GM21576 (cell line): ENCODE data around the gene CSN2.
"Not testable (repeated sequence)": the region's sequence is repeated elsewhere in the genome, so short reads cannot be mapped to it uniquely, and the experiment has no call there.

Source experiments
- ATAC-seq: cut with Tn5 transposase; IDR thresholded peaks from one replicate; pipeline ENCODE4 v1.9.1; 2021; ENCODE audit warnings: mild to moderate bottlenecking, moderate library complexity; ENCODE audit not compliant: unreplicated experiment

CSN2 gene

DNA sequence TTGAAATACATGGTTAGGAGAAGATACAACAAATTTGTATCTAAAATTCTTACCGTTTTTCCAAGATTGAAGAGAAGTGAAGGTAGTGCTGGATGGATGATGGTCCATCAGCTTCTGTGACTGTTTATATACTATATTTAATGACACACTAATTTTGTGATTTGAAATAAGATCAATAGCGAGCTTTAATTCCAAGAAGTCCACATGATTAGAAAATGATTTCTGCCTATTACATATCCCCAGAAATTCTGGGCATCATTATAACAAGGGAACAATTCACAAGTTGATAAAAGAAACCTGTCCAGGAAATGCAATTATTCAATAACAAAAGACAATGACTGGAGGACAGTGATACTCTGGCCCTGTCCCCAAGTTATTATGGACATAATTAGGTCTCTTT lies at the start of gene CSN2:
Gene CSN2, minus strand, starts transcription at position 101 of the 400 bp plus-strand sequence. CDS start 4,733 bp downstream, outside the sequence.
- ATAC-seq: no peak

DNA sequence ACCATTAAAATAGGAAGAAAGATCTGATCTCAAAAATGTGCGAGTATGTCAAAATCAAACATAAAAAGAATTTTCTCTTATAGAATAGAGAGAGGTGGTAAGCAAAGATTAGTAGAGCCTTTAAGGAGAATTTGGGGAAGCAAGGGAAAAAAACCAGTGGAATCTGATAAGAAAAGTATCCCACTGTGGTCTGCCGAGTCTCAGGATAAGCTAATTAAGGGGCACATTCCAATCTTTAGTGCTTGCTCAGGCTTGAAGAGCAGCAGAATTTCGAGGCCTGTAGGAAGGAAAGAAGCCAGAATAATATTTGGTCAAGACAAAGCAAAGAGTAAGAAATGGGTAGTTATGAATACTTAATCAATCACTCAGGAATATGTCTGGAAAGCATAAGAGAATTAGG lies 43.2 kb upstream of the CSN2 start:
- ATAC-seq: no peak

DNA sequence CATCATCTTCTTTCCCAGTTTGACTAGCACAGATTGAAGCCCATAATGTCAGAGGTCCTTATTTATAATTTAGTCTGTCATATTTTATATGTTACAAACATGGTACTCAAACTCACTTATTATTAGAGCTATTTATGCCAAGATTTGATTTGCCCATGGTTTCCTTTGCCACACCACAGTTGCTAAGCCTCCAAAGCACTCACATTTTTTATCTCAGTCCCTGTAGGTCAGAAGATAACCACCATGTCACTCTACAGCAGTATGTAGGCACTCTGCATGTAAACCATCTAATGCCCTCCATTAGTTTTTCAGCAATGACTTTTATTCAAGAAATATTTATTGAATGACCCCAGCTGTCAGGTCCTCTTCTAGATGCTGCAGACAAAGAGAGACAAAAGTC lies 37.0 kb upstream of the CSN2 start:
- no peak for ATAC-seq

GRCh38 chr4:70000711-70001110 lies 35.2 kb upstream of the CSN2 start:
- ATAC-seq: no peak

- ATAC-seq: no peak
Measured at GRCh38 chr4:69999420-69999819, 33.9 kb upstream of the CSN2 start.

DNA sequence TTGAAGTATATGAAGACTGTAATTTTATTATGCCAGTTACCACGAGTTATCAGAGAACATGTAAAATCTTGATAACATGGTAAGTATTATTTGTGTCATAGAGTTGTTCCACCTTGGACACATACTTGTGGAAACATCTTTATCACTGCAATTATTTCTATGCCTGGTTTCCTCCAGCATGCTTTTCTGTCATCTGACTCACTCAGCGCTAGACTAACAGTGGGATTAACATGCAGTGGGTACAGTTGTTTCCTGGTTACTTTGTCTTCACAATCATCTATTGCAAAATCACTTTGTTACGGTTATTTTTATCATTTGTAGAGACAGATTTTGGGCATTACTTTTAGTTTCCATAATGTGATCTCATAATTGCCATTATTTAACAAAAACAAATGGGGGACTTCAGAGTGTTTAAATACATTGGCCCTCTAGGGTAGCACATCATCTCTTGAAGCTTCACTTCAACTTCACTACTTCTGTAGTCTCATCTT lies 30.0 kb upstream of the CSN2 start, which contains the start of gene STATH:
Gene STATH, plus strand, starts transcription at position 441 of the 491 bp plus-strand sequence. CDS start 2,472 bp downstream, outside the sequence.
- ATAC-seq: no peak

DNA sequence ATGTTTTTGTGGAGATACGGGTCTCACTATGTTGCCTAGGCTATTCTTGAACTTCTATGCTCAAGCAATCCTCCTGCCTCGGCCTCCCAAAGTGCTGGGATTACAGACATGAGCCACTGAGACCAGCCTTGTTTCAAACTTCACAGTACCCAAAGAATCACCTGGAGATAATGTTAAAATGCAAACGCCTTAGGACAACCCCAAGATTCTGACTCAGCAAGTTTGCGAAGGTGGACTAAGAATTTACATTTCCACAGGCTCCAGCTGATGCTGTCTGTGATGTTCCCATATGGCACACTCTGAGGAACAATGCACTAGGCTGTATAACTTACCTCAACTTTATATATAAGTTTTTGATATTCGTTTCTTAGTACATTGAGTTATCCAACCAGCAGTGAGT lies 29.3 kb upstream of the CSN2 start:
- no peak for ATAC-seq

- ATAC-seq: no peak
Measured at GRCh38 chr4:69991016-69991415, 25.5 kb upstream of the CSN2 start.

DNA sequence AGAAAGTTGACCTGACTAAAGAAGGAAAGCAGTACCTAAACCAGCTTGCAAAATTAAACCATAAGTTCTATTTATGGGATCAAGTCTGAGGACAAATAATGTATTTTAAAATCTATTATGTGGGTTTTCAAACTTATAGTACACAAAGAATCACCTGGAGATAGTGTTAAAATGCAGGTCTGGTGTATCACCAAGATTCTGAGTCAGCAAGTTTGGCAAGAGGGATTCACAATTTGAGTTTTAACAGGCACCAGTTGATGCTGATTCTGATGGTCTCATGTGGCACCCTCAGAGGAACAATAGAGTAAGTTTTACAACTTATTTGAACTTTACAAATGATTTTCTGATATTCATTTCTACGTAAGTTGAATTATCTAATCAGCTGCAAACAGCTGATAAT lies 21.1 kb upstream of the CSN2 start:
- ATAC-seq: no peak

DNA sequence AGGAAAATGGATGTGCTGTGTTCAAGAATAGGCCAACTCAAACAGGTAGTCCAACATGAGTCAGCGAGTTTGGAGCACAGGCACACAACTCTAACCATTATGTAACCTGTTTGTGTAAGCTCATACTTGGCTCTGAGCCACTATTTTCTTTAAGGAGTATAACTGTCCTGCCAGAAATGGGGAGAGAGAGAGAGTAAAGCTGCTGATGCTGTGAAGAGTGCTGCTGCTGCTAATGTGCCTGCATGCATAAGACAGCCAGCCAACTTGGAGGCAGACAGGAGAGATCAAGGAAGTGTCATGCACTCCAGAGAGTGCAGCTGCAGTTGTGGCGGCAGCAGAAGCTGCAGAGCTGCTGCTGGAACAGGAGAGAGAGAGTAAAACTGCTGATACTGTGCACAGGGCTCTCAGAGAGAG lies 18.5 kb upstream of the CSN2 start:
- peak; percentile 48 for ATAC-seq

GRCh38 chr4:69977582-69977981 lies 12.1 kb upstream of the CSN2 start:
- no peak for ATAC-seq

DNA sequence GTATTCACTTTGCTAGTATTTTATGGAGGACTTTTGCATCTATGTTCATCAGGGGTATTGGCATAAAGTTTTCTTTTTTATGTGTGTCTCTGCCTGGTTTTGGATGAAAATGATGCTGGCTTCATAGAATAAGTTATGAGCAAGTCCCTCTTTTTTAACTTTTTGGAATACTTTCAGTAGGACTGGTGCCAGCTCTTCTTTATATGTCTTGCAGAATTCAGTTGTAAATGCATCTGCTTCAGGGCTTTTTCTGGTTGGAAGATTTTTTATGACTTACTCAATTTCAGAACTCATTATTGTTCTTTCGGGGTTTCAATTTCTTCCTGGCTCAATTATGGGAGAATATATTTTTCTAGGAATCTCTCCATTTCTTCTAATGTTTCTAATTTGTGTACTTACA lies 9.1 kb upstream of the CSN2 start:
- ATAC-seq: no peak

- no peak for ATAC-seq
Measured at GRCh38 chr4:69970071-69970470, 4.5 kb upstream of the CSN2 start.

GRCh38 chr4:69957209-69957608 lies 8.3 kb downstream of the CSN2 start:
- ATAC-seq: no peak

DNA sequence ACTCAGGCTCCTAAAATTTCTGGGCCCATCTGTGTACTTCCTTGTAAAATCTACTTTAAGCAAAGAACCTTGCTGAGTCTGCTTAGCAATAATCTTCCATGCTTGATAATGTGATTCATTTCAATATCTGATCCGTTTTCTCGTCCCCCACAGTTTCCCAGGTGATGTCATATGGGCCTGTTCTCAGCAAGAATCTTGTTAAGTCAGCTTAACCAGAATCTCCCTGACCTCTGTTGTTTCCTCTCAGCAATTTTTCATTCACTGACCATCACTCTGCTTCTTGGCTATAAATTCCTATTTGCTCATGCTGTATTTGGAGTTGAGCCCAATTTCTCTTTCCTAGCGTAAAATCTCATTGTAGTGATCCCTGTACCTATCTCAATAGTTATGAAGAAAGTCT lies 13.9 kb downstream of the CSN2 start:
- ATAC-seq: no peak

- no peak for ATAC-seq
Measured at GRCh38 chr4:69936566-69936965, 29.0 kb downstream of the CSN2 start.

DNA sequence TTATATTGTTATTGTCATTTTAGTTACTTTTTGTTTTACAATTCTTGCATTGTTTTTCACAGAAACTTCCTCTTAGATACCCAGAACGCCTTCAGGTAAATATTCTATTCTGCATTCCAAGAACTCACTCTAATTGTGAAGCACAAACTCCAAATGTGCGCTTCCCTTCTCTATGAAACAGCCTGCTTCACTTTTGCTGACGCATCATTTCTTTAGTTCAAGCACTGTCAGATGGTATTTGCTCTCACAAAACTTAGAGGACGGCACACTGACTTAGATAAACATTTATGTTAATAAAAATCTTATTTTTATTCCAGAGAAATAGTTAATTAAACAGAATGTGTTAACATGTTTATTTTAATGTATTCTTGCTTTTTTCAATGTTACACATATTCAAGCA lies 31.4 kb downstream of the CSN2 start:
- ATAC-seq: no peak

- ATAC-seq: no peak
Measured at GRCh38 chr4:69930768-69931167, 34.8 kb downstream of the CSN2 start, which contains the start of gene CSN1S1. Gene CSN1S1 (plus strand): TSS chr4:69931068. CDS start chr4:69932556, 1,488 bp downstream.

- not testable (repeated sequence) for ATAC-seq
Measured at GRCh38 chr4:69923782-69924410, 41.6 kb downstream of the CSN2 start.

GRCh38 chr4:69920874-69921273 lies 44.7 kb downstream of the CSN2 start:
- no peak for ATAC-seq

- ATAC-seq: peak; percentile 85
Measured at GRCh38 chr4:69910016-69910782, 55.3 kb downstream of the CSN2 start.

DNA sequence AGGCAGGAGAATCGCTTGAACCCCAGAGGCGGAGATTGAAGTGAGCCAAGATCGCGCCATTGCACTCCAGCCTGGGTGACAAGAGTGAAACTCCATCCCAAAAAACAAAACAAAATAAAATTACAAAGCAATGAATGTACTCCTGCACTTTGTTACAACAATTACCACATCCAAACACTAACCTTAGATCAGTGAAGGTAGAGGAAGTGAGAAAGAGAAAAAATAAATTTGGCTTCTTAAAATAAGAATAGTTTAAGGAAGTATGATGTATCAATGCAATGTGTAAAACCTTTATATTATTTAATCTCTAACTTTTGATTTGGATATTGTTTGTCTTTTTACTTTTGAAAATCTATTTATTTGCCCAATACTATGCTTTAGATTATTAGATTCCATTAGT lies 56.3 kb downstream of the CSN2 start:
- no peak for ATAC-seq
